ENCODE measurements around the gene LAMA3. TPM values are rescaled to one million over a fixed set of nuclear protein-coding genes. Genes with fewer than 3 reads are reported as not detected.

The LAMA3 gene
- total and polyA plus RNA-seq, 10 of the 15 experiments (the other 5 are each of a cell fraction or from before 2014, with no cell fraction given), result 0.37 to 6.5 (median 5.4) TPM

DNA sequence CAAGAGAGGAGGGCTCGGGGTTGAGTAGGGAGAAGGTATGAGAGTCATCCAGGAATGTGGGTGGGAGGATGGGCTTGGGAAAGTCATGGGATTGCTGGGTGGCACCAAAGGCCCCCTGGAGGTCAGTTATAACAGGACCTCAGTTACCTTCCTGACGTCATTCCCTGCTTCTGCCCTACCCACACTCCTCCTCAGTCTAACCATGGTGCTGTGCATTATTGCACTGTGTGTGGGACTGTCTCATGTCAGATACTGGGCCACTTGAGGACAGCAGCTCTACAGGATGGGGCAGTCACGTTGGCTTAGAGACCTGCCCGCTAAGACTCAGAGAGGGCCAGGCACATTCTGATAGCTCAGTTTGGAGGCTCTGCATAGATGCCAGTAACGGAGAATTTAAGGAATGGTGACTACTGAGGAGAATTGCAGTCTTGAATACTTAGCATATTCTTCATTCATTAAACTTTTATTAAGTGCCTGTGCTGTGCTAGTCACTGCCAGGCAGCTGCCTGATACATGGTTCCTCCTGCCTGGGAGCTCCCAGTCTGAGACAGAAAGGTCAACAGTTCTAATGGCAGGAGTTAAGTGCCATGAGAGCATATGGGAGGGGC is 90.5 kb downstream of the LAMA3 start:
- Histone ChIP-seq H3K4me3 (no peak overlapping the region), H3K27ac (ENCODE audit: control insufficient read depth, insufficient read depth) (no peak overlapping the region), H3K36me3 (ENCODE audit: control insufficient read depth in 2 of 2, insufficient read depth in 2 of 2, low read length in 1 of 2) (no peaks in the 10 kb centered on the region), H2AFZ (ENCODE audit: control insufficient read depth, low read depth, low read length) (no peak overlapping the region), H3K79me2 (ENCODE audit: control insufficient read depth, insufficient read depth, low read length) (no peaks in the 10 kb centered on the region), H4K20me1 (ENCODE audit: control insufficient read depth, insufficient read depth) (no peaks in the 10 kb centered on the region), H3K4me2 (ENCODE audit: control insufficient read depth, insufficient read depth) (no peak overlapping the region), H3K27me3 (replicated peaks in 1 of 2; ENCODE audit: control insufficient read depth in 2 of 2, insufficient read depth in 2 of 2, low read length in 1 of 2) (no peaks in the 10 kb centered on the region; a peak in 1 of 4 replicates), H3K9me3 (replicated peaks; ENCODE audit: control insufficient read depth, insufficient read depth, low read length) (no peaks in the 10 kb centered on the region), H3K4me1 (ENCODE audit: control insufficient read depth, insufficient read depth, low read length) (no peaks in the 10 kb centered on the region), H3K9ac (ENCODE audit: control insufficient read depth, insufficient read depth, low read length) (no peak overlapping the region)
- FAIRE-seq (no peak), DNase-seq (ENCODE audit: low read depth, low spot score) (no peak), ATAC-seq (peak; percentile 59; the same call in 2 of the 3 replicates)
- intact Hi-C loops (cut with micrococcal nuclease; ENCODE audit: unreplicated experiment) (loop anchor here (5.0 kb wide), 1 partner anchor 52 kb away; no protein-coding TSS in a partner anchor), in situ Hi-C loops (cut with MboI) (no loop called here)
- WGBS (ENCODE audit: insufficient coverage, insufficient replicate concordance, low lambda C conversion rate, missing lambda C conversion rate), result 33% methylated on average over 5 of the region's 5 CpGs
- RAD21 ChIA-PET (ENCODE audit: unreplicated experiment), result no interaction called here
- BruUV-seq (replicated peaks), result no TSS peak
- no peak for TF ChIP-seq EP300 (IDR thresholded peaks at IDR 0.05; ENCODE audit: borderline replicate concordance in 1 of 2, control insufficient read depth in 1 of 2, low read depth in 2 of 2, low read length in 2 of 2)
- no peak for TF ChIP-seq CBX3 (IDR thresholded peaks at IDR 0.05; ENCODE audit: borderline replicate concordance, low read depth)
- TF ChIP-seq ZBED1 (IDR thresholded peaks at IDR 0.05; ENCODE audit: borderline replicate concordance), result no peak
- no peak for TF ChIP-seq NFIC (IDR thresholded peaks at IDR 0.05; ENCODE audit: low read depth, low read length)
- TF ChIP-seq YY1 (IDR thresholded peaks at IDR 0.05; ENCODE audit: low read depth, low read length), result no peak
- CTCF ChIA-PET, result interaction anchor here (0.5 to 2.3 kb wide), 2 partner anchors 63 to 139 kb away, joined by 3 to 5 read pairs; no protein-coding TSS in a partner anchor
- SMC1A ChIA-PET (ENCODE audit: uncharacterized antibody, unreplicated experiment), result no interaction called here
- POLR2A ChIA-PET, result no interaction called here

DNA sequence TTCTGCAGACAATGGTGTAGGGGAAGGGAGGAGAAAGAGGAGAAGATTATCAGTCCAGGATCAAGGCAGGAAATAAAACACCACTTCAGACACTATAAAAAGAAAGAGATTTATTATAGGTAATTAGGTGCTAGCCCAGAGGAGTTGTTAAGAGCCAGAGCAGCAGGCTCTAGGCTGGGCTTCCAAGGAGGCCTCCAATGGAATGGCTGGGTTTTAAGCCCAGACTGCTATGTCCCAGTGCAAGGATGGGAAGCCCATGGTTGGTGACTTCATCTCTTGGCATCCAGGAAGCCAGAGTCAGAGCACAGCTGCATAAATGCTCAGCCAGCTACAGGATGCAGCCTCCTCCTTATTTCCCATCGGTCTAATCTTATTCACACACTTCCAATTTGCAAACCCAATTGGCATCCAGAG is 95.6 kb downstream of the LAMA3 start:
- H3K4me1 ChIP-seq (ENCODE audit: control insufficient read depth, insufficient read depth, low read length), result no peaks in the 10 kb centered on the region
- no peaks in the 10 kb centered on the region for H3K79me2 ChIP-seq (ENCODE audit: control insufficient read depth, insufficient read depth, low read length)
- H2AFZ ChIP-seq (ENCODE audit: control insufficient read depth, low read depth, low read length), result no peak overlapping the region
- no peak overlapping the region for H3K27ac ChIP-seq (ENCODE audit: control insufficient read depth, insufficient read depth)
- H3K4me2 ChIP-seq (ENCODE audit: control insufficient read depth, insufficient read depth), result no peak overlapping the region
- TF ChIP-seq NRF1 (conservative IDR thresholded peaks at IDR 0.05; ENCODE audit: low read depth, low read length), result no peak
- no peak for TF ChIP-seq DPF2 (IDR thresholded peaks at IDR 0.05)
- TF ChIP-seq, protein P1, sequence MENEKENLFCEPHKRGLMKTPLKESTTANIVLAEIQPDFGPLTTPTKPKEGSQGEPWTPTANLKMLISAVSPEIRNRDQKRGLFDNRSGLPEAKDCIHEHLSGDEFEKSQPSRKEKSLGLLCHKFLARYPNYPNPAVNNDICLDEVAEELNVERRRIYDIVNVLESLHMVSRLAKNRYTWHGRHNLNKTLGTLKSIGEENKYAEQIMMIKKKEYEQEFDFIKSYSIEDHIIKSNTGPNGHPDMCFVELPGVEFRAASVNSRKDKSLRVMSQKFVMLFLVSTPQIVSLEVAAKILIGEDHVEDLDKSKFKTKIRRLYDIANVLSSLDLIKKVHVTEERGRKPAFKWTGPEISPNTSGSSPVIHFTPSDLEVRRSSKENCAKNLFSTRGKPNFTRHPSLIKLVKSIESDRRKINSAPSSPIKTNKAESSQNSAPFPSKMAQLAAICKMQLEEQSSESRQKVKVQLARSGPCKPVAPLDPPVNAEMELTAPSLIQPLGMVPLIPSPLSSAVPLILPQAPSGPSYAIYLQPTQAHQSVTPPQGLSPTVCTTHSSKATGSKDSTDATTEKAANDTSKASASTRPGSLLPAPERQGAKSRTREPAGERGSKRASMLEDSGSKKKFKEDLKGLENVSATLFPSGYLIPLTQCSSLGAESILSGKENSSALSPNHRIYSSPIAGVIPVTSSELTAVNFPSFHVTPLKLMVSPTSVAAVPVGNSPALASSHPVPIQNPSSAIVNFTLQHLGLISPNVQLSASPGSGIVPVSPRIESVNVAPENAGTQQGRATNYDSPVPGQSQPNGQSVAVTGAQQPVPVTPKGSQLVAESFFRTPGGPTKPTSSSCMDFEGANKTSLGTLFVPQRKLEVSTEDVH (IDR thresholded peaks at IDR 0.05; ENCODE audit: low read depth, partially characterized antibody), result no peak
- ATAC-seq, result no peak
- WGBS (ENCODE audit: insufficient coverage, insufficient replicate concordance, low lambda C conversion rate, missing lambda C conversion rate), result 0% methylated on average over 1 of the region's 1 CpG
- no peak overlapping the region for H3K9ac ChIP-seq (ENCODE audit: control insufficient read depth, insufficient read depth, low read length)
- POLR2A ChIA-PET, result no interaction called here
- RAD21 ChIA-PET (ENCODE audit: unreplicated experiment), result interaction anchor here (1.0 kb wide), 1 partner anchor 134 kb away, joined by 3 read pairs; no protein-coding TSS in a partner anchor
- no peaks in the 10 kb centered on the region for H3K36me3 ChIP-seq (ENCODE audit: control insufficient read depth in 2 of 2, insufficient read depth in 2 of 2, low read length in 1 of 2)
- in situ Hi-C loops (cut with MboI) (no loop called here), intact Hi-C loops (cut with micrococcal nuclease; ENCODE audit: unreplicated experiment) (no loop called here)
- SMC1A ChIA-PET (ENCODE audit: uncharacterized antibody, unreplicated experiment), result interaction anchor here (0.9 to 1.0 kb wide), 2 partner anchors 12 to 27 kb away, joined by 3 to 5 read pairs; no protein-coding TSS in a partner anchor
- no peaks in the 10 kb centered on the region for H3K9me3 ChIP-seq (replicated peaks; ENCODE audit: control insufficient read depth, insufficient read depth, low read length)
- no peak for DNase-seq (ENCODE audit: low read depth, low spot score)
- H4K20me1 ChIP-seq (ENCODE audit: control insufficient read depth, insufficient read depth), result no peaks in the 10 kb centered on the region
- FAIRE-seq, result no peak
- CTCF ChIA-PET, result no interaction called here
- BruUV-seq (replicated peaks), result no TSS peak
- H3K27me3 ChIP-seq (replicated peaks in 1 of 2; ENCODE audit: control insufficient read depth in 2 of 2, insufficient read depth in 2 of 2, low read length in 1 of 2), result peaks cover 0 to 2% of the 10 kb centered on the region in 2 experiments; a peak in 1 of 4 replicates
- no peak overlapping the region for H3K4me3 ChIP-seq

All from GM12878 (cell line).